GM19238 (cell line): ENCODE results near the gene ZNF593.

Experiments used
- DNase-seq: peaks from one replicate; pipeline ENCODE4 v3.0.0; 2011; ENCODE audit warnings: low spot score; ENCODE audit not compliant: insufficient read length

Gene ZNF593

DNA sequence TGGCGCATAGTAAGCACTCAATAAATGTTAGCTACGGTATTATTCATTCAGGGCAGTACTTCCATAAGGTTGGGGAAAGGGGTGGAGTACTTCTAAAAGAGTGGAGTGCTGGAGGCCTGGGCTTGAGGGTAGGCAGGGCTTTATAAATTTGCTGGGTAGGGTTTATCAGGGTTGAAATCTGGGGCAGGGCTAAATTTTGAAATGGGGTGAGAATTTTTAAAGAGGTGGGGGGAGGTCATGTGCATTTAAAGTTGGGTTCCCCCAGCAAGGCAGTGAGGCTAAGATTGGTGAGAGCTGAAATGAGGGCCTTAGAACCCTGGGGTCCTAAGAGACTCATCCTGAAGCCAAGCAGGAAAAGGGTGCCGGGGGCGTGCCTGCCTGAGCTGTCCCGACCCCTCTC lies 30.7 kb downstream of the ZNF593 start:
- DNase-seq, result no peak

DNA sequence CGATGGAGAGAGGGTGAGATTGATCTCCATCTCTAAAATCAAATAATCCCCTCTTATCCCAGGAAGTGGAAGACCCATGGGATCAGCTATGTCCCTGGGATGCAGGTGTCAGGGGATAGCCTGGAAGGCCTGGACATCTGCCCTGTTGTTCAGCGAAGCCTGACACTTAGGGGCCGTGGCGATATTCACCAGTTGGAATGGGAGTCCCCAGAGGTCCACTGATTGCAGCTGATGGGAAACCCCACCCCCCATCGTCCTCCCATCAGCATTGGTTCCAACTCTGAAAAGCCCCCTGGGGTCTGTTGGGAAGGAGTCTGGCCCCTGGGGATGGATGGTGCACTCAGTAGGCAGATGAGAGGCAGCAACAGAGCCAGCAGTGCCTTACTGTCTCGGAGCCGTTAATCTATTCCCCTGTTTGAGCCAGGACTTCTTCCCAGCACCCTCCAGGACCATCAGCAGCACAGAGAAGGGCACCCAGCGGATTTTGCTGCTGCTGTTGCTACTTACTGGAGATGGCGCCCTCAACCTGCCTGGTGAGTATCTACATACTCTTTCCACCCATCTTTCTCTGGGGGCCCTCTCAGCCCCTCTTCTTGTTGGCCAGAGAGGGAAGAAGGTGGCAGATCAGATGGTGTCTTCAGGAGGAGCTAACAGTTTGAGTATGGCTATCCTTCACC lies 34.1 kb downstream of the ZNF593 start:
- DNase-seq, result no peak

DNA sequence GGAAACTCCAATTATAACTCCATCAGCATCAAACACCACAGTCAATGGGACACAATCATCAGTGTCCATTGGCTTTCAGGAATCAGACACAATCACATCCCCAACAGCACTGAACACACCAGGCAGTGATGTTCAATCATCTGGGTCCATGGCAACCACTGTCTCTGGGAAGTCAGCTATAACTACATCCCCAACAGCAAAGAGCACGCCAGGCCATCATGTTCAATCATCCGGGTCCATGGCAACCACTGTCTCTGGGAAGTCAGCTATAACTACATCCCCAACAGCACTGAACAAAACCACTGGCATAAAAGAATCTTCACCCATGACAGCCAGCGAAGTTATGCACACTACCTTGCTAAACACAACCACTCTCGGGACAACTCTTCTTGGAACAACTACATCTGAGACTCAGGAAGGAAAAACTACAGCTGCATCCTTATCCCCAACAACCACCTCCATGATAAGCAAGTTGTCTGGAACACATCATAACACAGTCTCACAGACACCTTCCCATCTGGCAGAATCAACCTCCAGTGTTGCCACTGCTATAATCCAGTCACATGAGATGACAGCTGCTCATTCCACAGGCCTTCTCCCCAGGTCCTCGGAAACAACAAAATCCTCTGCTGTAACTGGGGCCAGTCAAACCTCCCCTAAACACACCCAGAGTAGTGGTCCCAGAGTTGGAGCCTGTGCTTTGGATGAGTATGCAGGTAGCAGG lies 40.6 kb downstream of the ZNF593 start:
- no peak for DNase-seq

DNA sequence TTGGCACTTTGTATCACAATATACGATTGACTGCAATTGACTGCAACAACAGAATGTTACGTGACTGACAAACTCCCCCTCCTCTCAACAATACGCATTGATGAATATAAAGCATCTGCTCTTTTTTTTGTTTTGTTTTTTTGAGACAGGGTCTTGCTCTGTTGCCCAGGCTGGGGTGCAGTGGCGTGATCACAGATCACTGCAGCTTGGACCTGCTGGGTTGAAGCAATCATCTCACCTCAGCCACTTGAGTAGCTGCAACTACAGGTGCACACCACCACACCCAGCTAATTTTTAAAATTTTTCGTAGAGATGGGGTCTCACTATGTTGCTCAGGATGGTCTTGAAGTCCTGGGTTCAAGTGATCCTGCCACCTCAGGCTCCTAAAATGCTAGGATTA lies 43.0 kb downstream of the ZNF593 start:
- no peak for DNase-seq

DNA sequence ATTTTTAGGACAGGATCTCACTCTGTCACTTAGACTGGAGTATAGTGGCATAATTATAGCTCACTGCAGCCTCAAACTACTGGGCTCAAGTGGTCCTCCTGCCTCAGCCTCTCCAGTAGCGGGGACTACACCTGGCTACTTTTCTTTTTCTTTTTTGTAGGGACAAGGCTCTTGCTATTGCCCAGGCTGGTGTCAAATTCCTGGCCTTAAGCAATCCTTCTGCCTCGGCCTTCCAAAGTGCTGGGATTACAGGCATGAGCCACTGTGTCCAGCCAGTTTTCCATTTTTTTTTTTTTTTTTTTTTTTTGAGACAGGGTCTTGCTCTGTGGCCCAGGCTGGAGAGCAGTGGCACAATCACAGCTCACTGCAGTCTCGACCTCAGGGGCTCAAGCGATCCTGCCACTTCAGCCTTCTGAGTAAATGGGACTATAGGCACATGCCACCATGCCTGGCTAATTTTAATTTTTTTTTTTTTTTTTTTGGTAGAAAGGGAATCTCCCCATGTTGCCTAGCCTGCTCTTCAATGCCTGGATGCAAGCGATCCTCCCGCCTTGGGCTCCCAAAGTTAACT lies 43.7 kb downstream of the ZNF593 start:
- DNase-seq, result no peak

DNA sequence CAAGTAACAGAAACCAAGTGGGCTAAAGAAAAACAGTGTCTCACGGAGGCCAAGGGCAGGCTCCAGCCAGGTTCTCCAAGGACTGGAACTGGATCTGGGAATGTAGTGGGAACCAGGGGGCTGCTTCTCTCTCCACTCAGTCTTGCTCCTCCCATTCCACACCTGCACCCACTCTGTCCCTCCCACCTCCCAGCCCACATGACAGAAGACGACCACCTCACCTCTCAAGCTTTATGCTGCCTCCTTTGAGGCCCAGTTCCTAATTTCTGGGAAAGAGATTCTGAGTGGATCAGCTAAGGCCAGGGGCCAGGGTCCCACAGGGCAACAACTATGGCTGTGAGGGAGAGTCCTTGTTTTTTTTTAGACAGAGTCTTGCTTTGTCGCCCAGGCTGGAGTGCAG lies 45.5 kb downstream of the ZNF593 start:
- no peak for DNase-seq

DNA sequence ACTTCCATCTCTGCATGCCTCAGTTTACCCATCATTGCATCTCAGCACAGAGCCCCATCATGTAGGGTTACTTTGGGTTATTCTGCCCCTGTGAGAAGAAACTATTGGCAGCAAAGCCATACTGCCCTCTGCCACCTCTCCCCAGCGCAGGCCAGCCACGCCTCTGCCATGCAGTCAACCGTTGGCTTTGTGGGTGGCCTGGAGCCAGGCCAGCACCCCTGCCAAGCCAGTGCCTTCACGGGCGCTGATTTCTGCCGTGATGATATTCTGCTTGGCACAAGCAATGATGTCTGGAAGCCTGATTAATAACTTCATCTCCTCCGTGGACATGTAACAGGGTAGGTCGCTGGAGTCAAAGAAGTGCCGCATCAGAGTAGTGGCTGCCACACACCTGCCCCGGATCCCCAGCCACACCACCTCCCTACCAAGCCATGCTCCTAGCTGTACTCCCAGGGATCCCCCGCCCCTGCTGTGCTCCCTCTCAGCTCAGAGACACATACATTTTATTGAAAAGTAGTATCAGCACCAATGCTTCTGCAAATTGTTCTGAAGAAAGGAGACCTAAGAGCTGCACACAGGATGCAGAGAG lies 49.3 kb downstream of the ZNF593 start:
- DNase-seq, result no peak
